GM18520 (cell line): ENCODE results near the gene VILL.

Experiments
- ATAC-seq: cut with Tn5 transposase; IDR thresholded peaks from one replicate; pipeline ENCODE4 v1.9.1; 2021; ENCODE audit not compliant: unreplicated experiment

The VILL gene

DNA sequence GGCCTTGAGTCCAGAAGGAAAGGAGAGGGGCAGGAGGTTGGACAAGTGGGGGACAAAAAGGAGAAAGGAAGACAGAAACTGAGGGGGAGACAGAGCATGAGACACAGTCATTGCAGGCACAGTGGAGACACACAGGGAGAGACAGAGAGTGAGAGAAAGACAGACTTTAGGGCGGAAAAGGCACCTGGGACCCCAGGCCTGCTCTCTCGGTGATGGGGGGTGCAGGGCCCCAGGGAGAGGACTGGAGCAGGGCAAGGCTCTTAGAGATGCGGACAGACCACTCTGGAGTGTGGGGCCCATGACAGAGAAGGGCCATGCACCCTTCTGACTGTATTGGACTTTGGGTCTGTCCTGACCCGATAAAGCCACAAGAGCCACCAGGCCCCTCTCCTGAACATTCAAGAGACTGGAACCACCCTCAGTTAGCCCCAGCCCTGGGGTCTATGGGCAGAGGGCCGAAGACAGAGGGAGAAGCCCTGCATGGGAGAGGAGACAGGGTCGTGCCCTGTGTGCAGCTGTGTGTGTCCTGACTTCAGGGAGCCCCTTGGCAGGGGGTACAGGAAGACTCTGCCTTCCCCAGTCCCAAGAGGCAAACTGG, 26.4 kb downstream of the VILL start:
- no peak for ATAC-seq

DNA sequence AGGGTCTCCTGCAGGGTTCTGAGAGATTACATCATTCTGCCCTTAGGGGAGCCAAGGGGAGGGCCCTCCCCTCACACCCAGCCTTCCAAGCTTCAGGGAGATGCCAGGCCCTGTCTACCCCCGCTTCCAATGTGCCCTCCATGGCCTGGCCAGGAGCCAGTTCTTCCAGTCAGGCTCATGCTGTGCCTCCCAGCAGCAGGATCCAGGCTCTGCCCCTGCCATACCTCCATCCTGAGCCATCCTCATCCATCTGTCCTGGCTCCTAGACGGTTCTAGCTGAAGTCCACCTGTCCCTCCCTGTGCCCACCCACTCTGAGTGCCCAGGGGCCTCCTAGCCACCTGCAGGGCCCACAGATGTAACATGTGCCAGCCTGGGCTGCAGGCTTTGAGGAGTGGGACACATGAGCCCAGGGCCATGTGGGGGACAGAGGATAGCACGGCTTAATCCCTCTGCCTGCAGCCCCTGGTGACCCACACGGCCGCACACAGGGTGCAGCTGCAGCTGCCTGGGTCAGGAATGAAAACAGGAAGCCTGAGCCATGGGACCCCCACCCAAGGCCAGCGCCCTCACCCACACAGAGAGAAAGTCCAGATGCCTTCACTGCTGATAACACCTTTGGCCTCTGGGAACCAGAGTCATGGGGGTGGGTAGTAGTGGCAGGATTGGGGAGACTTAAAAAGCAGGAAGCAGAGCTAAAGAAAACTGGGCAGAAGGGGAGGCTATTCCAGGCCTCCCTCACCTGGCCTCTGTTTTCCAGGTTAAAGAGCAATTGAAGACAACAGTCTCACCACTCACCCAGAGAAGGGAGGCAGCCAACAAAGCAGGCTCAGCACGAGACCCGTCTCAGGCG, 27.1 kb downstream of the VILL start:
- no peak for ATAC-seq

DNA sequence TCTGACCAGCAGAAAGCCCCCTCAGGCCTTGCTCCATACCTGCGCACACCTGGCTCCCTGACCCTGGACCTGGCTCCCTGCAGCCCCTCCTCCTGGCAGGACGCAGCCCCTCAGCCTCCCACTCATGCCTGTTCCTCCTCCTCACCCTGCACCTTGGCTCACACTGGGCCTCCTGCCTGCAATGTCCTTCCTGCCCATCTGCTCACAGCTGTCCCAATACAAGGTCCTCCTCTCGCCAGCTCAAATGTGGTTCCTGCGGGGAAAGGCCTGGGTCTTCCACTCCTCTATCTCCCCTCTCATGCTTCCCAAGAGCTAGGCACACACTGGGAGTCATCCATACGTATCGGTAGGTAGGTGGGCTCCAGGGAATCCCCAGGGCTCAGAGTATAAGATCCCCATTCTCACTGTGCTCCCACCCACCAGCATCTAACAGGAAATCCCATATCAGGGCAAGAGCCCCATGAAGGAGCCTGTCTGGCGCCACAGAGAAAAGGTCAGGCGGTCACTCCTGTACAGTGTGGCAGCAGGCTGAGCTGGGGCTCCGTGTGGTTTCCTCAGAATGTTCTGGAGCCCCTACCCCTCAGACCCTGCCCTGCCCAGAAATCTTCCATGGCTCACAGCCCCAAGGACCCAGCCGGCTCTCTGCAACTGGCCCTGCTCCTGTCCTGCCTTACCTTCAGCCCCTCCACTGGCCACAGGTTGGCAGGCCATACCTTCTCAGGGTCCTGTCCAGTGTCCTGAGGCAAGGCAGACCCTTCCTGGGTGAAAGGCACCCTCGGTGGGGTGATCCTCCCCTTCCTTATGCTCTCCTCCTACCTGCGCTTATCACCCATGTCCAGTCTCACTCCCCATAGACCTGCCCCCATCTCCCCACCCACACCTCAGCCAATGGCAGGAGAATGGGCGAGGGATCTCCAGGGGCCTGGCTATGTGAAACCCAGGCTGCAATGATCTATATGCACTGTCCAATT, 28.0 kb downstream of the VILL start:
- ATAC-seq = no peak

DNA sequence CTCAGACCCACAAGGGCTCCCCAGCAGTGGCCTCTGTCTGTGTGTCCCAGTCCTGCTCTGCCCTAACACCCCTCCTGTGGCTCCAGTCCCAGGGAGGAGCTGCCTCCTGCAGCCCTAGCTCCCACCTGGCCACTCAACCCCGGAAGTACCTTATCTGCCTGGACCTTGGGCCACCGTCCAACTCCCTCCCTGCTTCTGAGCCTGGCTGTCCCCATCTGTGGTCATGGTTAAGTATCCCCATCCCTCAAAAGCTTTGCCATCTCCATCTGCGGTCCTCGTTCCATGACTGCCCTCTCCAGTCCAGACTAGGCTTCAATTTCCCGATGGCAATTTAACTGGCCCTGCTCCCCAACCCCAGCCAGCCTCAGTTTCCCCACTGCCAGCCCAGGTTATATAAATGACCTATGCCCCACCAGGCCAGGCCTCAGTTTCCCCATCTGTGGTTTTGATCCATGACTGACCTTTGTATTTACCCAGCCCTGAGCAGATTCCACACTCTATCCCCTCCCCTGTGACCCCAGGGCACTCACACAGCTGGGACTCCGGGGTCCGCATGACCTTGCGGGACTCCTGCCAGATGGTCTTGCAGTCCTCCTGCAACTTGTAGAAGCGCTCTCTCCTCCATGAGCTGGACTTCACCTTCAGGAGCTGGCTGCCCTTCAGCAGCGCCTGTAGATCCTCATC, 29.2 kb downstream of the VILL start:
- no peak for ATAC-seq

DNA sequence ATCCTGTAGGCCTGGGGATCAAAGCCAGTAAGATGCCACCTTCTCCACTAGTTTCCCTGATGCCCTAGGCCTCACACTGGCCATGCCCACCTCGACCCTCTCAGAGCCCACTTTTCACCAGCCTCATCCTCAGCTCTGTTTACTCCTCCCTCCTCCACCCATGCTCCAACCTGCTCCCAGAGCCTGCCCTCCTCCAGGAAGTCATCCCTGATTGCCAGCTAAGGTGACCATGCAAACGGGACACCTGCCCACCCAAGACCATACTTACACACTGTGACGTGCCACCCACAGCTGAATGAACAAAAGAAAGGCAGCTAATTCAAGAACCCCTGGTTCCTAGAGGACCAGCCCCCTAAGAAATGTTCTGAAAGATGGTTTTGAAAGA, 29.7 kb downstream of the VILL start:
- ATAC-seq = no peak

DNA sequence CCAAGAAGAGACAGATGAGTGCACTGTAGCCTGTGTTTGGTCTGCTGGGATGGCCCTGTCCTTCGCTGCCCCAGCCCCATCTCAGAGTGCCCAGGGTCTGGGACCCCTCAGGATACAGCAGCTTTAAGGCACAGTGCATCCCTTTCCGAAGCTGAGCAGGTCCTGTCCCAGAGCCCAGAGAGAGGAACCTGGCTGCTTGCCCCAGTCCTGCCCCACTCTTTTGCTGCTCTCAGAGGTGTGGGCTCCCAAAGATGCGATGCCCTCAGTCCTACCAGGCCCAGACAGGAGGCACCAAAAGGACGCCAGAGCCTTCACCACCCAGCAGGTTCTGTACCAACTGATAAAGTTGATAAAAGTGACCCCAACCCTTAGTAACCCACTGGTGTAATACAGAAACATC, 30.6 kb downstream of the VILL start:
- no peak for ATAC-seq

DNA sequence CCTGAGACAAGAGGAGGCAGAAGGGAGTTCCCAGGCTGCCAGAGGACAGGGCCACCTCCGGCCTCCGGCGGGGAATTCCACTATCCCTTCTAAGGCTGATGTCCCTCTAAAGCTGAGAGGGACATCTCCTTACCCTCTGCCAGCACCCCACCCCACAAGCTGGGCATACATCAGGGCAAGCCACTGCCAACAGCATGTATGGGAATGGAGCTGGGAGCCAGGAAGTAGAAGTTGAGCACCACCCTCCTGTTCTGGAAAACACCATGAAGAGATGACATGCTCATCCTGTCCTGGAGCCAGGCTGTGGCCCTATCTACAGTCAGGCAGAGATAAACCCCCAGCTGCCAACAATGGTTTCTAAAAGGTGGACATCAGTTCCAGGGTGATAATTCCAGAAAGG, 31.7 kb downstream of the VILL start:
- ATAC-seq = no peak

DNA sequence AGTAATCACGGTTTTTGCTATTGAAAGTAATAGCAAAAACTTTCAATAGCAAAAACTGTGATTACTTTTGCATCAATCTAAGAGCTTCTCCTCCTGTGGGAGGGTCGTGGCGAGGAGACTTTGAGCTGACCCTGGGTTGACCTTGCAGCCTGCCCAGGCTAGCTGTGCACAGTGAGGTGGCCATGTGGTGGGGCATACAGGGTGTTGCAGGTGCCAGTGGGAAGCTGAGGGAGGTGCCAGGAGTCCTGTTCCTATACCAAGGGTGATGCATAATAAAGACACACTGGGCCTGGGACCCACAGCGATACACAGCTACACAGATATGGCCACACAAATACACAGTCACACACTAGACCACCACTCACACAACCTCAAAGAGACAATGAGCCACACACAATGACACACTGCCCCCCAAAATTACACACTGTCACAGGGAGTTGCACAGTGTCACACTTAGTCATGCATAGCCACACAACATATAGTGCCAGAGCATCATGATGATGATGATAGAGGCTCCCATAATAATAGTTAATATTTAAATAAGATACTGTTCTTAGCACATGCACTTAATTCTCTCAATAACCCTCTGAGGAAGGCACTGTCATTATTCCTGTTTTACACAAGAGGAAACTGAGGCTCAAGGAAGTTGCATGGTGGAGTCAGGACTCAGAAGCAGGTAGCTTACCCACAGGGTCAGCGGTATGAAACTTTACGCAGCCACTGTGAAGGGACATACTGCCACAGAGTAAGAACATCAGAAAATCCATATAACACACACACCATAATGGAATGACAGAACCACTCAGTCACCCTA, 32.5 kb downstream of the VILL start:
- ATAC-seq = no peak

DNA sequence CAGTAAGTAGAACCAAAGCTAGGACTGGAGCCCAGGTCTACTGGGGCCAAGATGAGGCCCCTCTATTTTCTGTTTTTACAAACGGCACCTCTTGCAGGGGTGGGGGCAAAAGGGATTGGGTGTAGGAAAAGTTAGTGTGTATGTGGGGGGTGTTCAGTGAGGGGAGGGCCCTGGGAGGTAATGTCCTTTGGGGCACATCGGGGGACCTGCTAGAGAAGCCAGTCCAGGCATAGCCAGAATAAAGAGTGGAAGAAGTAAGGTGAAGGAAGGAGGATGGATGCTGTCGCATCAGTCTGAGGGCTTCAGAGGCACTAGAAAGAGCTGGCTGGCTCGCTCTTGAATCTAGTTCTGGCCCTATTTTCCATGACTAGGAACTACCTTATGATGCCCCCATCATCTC, 36.3 kb downstream of the VILL start:
- no peak for ATAC-seq

DNA sequence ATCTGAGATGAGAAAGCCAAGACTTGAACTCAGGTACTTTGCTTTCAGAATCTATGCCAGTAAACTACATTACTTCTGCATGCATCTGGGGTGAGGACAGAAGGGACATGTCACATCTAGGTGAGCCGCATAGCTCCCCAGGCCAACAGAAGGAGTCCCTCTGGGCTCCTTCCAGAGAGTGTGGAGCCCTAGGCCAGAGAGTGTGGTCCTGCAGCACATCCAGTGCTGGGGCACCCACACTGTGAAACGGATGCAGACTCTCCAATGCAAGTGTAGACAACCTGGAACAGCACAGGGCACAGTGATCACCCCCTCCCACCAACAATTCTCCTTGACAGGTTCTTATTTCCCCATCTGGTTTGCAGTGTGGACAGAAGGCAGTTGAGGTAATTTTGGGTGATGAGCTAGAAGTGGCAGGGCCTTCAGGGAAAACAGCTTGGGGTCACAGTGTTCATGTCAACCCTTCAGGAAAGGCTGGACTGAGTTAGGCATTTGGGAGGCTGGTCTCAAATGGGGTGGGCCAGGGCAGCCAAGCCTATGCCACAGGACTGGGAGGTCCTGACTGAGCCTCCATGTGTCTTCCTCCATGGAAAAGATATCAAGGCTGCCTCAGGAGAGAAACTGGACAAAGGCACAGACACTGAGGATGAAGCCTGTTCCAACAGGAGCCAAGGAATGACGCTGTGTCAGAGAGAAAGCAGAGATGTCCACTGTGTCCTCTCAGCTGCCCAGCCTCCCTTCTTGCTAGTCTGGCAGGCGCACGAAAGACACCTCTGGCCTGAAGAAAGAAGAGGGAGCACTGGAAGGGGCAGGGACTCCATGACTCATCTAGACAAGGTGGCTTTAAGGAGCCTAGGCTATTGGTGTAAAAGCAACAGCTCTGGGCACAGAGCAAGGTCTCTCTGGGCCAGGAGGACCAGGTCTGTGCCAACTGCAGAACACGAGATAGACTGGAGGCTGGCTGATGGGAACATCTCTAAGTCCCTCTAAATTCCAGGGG, 37.2 kb downstream of the VILL start:
- no peak for ATAC-seq

DNA sequence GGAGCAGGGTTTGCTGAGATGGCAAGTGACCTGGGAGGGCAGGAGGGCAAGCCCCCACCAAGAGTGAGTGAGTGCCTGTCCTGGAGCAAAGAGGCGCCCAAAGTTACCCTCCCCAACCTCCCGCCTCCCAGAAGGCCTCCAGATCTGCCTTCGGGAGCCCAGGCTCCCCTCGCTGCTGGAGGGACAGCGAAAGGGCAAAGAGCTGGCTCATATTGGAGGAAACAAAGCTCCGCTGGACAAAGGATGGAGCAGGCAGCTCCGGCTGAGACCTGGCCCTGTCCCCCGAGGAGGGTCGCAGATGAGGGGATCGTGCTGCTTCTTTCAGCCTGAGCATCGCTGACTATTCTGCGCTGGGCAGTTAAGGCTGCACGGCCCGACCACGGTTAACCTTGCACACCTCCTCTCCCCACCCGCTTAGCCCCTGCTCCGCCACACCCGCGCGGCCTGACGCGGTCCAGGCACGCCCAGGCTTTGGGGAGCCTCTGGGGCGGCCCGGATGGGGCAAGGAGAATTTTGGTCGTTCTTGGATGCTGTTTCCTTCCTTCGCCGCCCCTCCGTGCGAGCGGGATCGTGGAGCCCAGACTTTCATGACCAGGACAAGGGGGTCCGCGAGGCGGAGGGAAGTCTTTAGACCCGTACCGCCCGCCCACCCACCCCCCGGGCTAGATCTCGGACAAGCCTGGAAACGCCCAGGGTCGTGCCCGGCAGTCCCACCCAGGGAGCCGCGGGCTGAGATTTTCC, 38.2 kb downstream of the VILL start:
- ATAC-seq = no peak

DNA sequence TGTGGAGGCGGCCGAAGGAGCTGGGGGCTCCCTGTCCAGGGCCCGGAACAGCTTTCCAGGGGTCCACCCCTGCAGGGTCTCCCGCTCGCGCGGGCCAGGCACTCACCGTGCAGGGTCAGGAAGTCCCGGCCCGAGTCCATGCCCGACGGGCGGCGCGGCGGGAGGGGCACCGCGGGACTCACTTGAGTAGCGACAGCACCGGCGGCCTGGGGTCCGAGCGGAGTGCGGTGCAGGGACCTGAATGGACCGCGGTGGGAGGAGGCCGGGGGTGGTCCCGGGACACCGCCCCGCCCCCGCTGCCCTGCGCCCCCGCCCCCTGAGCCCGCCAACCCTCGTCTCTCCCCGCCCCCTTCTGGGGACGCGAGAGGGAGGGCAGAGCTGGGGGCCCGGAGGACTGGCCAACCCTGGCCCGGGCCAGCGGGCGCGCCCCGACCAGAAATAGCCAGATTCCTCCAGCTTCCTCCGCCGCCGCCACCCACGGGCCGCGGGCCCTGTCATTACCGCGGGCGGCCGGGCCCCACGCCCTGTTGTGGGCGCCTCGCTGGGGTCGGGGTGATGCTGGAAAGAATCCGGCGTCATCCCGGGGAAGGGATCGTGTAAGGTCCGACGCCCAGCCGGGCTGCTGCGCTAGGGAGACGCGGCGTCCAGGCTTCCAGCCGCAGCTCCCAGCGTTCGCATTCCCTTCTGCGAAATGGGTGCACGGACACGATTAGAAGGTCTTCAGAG, 39.0 kb downstream of the VILL start, which contains the start of gene PLCD1:
Gene PLCD1, minus strand, starts transcription at position 243 of the 726 bp plus-strand sequence. Its CDS starts 103 bp downstream, at position 140.
- ATAC-seq = no peak

DNA sequence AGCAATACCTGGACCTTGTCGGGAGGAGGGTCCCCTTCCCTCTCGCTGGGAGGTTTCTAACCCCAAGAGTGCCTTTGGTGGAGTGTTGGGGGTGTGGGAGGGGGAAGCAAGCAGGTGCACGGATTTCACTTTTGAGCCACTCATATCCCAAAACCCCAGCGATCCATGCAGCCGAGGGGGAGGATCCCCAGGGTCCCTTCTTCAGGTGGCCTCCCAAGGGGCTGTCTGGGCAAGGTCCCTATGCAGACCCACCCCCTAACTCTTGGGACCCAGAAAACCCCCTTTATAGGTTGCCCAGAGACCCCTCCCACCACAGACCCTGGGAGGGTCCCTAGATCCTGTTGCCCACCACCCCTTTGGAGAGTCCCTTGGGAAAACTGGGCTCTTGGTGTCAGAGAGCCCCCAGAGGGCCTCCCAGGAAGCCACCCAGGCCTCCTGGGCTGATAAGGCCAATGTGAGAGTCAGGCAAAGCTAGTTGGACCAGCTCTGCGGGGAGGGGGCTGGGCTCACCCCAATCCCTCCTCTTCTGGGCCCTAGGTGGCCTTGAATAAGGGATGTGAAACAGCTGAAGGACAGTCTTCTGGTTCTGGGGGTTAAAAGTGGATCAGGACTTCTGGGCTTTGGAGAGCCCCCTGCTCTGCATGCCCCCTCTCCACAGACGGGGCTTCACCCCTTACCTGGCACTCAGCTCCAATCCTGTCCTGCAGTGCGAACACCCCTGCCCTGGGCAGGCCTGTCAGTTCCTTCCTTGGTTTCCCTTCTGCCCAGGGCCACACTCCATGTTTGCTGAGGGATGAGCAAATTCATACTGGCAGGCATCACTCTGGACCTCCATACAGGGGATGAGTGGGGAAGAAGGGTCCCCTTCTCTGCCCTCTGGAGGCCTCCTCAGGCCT, 39.8 kb downstream of the VILL start:
- ATAC-seq = no peak

DNA sequence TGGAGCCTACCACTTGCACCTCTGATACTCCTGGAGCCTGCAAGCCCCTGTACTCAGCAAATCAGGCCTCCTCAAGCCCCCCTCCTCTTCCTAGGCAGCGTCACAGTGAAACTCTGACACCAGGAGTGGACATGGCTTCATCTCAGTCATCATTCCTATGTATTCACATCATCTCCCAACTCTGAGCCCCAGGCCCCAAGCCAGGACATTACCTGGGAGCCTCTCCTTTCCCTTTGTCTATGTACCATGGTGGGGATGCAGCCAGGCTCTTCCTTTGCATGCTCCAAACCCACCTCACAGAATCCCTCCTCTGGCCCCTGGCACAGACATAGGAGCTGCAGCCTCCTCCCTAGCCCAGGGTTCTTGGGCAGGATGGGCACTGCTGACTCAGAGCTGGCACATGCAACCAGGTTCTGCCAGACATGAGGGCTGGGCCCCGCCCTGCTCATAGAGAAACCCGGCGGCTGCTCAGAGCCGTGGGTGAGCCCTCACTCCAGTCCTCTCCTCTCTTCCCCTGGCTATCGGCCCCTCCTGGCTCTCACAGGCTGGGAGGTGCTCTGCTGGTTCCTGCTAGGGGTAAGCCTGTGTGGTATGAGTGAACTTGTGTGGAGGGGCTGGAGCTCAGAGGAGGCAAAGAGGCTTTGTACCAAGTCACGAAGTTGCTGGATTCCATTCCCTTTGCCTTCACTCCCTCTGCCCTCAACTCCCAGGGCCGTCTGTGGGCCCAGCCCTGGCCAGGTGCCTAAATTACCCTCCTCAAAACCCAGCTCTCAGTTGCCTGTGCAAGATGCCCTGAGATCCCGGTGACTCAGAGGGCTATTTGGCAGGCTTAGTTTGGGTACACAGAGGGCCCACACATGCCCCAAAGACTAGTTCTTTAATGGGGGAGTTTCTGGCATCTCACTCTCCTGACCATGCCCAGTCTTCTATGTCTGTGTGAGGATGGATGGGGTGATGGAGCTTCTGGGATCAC, 40.7 kb downstream of the VILL start:
- no peak for ATAC-seq

DNA sequence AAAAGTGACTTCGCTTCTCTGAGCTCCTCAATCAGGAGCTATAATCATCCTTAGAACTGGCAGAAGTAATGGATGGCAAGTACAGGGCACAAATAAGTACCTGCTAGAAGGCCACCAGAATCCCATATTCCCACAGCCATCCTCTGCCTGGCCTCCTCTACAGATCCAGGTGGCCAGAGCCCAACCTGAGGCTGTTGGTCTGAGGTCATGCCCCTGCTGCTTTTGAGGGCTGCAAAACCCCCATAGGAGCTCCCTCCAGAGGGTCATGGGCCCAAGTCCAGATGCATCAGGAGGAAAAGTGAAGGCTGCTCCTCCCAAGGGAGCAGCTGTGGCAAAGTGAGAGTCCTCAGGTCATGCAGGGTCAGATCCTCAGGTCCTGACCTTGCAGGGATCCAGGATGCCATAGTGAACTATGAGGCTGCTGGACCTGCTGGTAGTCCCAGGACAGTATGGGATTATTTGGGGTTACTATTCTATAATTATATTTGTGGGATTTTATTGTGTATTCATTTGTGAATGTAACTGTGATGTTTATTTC, 41.8 kb downstream of the VILL start:
- ATAC-seq = no peak
